Fibroblast of lung (primary cell): ENCODE results near the gene HABP2.

Experiments
- CTCF ChIP-seq, 2 donors: IDR thresholded peaks in 1 of 2; conservative IDR thresholded peaks in 1 of 2; 1 replicate in 1 of 2; 2 replicates in 1 of 2; pipeline ENCODE4 v1.5.1; 2011 to 2012; ENCODE audit warnings: low read length in 2 of 2, control low read depth in 1 of 2, inconsistent platforms in 1 of 2, low read depth in 1 of 2, mild to moderate bottlenecking in 1 of 2
- EZH2 ChIP-seq: IDR thresholded peaks from 2 replicates; pipeline ENCODE4 v1.5.1; 2012; ENCODE audit warnings: low read length, control low read depth, mild to moderate bottlenecking; ENCODE audit errors: missing control alignments

GRCh38 chr10:113527211-113527906 lies 25.5 kb upstream of the HABP2 start:
- TF ChIP-seq CTCF (conservative IDR thresholded peaks at IDR 0.05 in 1 of 2, IDR thresholded peaks at IDR 0.05 in 1 of 2; ENCODE audit: low read depth in 1 of 2, low read length in 2 of 2), result no peak
- TF ChIP-seq EZH2, result no peak
